IPS-18c (cell line): ENCODE results near the gene CA10.

Experiments
- H3K4me3 ChIP-seq: 2 replicates; pipeline ENCODE4 v1.7.0; 2013; ENCODE audit warnings: low read depth, mild to moderate bottlenecking, low read length, moderate library complexity; ENCODE audit not compliant: insufficient read depth
- H3K9me3 ChIP-seq: one replicate; pipeline ENCODE4 v1.6.1; 2013; ENCODE audit warnings: mild to moderate bottlenecking, low read length, moderate library complexity; ENCODE audit not compliant: control insufficient read depth, insufficient read depth

The CA10 gene

DNA sequence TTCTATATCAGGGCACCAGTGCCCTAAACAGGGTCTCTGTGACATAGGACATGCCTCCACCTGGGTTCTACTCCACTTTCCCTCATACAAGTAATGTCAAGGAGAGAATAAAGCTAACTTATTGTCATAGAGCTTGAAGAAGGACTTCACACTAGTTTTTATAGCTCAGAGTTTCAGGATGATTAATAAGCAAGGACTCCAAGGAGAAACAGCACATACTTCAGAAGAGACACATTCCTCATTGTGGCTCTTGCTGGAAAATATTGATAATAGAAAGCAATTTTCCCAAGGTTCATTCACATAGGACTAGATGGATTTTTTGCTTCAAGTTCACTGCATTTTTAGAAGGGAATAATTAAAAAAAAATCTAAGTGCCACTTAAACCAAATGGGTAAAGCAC, 133.3 kb downstream of the CA10 start:
- no peak overlapping the region for H3K4me3 ChIP-seq

GRCh38 chr17:52024300-52024870, 134.1 kb downstream of the CA10 start:
- Histone ChIP-seq H3K4me3 (no peak overlapping the region), H3K9me3 (no peaks in the 10 kb centered on the region)

More for the DNA sequence above, 133.3 kb downstream of the CA10 start:
- H3K9me3 ChIP-seq: no peaks in the 10 kb centered on the region

DNA sequence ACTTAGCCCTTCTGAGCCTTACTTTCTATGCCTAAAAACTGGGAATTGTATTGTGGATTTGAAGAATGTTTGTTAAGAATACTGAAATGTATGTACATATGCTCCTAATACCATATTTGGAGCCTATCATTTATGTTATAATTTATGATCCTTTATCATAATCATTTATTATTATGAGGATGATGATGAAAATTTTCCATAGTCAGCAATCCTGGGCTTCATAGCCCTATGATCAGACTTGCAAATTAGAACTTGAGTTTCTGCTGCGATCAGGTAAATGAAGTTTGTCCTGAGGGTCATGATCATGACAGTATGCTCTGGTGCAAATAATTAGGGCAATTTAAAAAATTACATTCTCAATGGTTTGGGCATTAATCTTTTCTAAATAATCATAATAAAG, 147.4 kb downstream of the CA10 start:
- H3K4me3 ChIP-seq: no peak overlapping the region
- H3K9me3 ChIP-seq: no peaks in the 10 kb centered on the region

DNA sequence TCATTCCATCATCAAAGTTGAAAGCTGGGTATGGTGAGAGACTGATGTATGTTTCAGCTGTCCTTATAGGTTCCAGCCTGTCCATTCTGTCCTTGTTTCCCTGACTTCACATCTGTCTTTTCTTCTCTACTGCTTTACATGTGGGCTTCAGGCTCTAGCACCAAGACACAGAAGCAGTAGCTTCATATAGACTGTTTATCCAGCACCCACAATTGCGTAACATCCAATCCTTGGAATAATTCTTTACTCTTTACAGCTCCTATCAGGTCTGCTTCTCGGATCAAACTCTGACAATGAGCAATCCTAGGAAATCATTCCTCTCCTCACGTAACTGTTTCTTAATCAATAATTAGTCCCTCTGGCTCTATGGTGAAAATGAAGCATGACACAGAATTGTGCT, 158.9 kb downstream of the CA10 start:
- Histone ChIP-seq H3K4me3 (no peak overlapping the region), H3K9me3 (no peaks in the 10 kb centered on the region)

GRCh38 chr17:51997723-51998122, 160.8 kb downstream of the CA10 start:
- H3K4me3 ChIP-seq: no peak overlapping the region
- no peaks in the 10 kb centered on the region for H3K9me3 ChIP-seq

DNA sequence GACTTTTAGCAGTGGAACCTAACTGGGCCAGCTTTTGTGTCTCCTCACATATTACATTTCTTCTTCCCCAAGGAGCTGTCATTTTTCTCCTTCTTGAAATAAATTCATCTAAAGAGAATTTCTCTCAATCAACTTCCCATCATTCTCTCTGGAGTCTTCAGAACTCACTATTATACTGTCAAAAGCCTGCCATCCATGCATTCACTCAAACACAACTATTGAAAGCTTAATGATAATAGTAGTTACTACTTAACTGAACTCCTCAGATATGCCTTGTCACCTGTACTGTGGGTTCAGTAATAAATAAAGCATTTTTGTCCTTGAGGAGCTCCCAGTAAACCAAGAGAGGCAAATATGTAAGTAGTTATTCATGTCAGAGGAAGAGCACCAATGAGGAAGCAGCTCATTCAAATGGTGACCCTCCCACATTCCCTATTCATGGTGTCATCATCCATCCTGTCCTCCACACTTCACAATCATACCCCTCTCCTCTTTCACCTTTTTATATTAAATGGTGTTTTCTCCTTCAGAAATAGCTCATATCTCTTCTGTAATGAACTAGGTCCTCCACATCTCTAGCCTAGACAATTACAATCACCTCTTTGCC, 162.6 kb downstream of the CA10 start:
- H3K4me3 ChIP-seq: no peak overlapping the region
- no peaks in the 10 kb centered on the region for H3K9me3 ChIP-seq

- H3K9me3 ChIP-seq: no peaks in the 10 kb centered on the region
- no peak overlapping the region for H3K4me3 ChIP-seq
Measured at GRCh38 chr17:51992864-51993416, 165.6 kb downstream of the CA10 start.

- no peak overlapping the region for H3K4me3 ChIP-seq
- H3K9me3 ChIP-seq: peaks cover 2% of the 10 kb centered on the region
Measured at GRCh38 chr17:51971121-51971520, 187.4 kb downstream of the CA10 start.

GRCh38 chr17:51961689-51962088, 196.8 kb downstream of the CA10 start:
- H3K9me3 ChIP-seq: no peaks in the 10 kb centered on the region

GRCh38 chr17:51957786-51958185, 200.7 kb downstream of the CA10 start:
- no peak overlapping the region for H3K4me3 ChIP-seq
- no peaks in the 10 kb centered on the region for H3K9me3 ChIP-seq

More at GRCh38 chr17:51961689-51962088, 196.8 kb downstream of the CA10 start:
- no peak overlapping the region for H3K4me3 ChIP-seq

- no peaks in the 10 kb centered on the region for H3K9me3 ChIP-seq
- H3K4me3 ChIP-seq: no peak overlapping the region
Measured at GRCh38 chr17:51955245-51955644, 203.3 kb downstream of the CA10 start.

DNA sequence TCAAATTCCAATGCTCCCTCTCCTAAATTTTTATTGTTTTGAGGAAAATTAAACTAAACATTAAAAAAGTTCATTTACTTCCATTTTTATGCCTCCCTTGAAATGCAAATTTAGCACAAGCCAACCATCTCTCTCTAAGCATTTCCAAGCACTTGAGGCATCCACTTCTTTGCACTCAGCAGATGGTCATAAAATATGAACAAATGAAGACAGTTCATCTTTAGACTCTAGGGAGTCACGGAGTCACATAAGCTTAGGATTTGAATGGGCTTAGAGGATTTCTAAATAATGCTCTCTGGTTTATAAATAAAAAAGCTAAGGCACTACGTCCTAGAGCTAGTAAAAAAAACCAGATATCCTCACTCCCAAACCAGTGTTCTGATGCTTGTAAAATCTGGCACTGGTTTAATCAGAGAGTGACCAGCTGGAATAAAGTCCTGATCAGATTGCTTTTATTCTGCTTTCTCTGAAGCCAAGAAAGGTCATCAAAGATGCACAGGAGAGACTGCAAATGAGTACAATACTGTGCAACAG, 204.2 kb downstream of the CA10 start:
- H3K4me3 ChIP-seq: no peak overlapping the region
- H3K9me3 ChIP-seq: no peaks in the 10 kb centered on the region

DNA sequence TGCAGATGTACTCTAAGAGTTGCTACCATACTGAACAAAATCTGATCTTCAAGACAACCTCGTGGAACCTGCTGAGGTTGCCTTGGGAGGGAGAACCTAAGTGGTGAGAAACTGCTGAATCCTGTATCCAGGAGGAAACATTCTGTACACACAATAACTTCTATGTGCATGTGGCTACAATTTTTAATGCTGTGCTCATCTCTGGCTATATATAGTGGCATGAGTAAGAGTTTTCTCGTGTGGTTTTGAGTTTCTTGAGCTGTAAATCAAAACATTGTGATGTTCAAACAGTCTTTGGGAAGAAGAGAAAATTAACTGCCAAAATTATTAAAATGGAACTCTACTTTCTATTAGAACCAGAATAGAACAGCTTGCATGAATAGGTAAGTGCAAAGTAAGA, 206.8 kb downstream of the CA10 start:
- H3K4me3 ChIP-seq: no peak overlapping the region
- no peaks in the 10 kb centered on the region for H3K9me3 ChIP-seq

DNA sequence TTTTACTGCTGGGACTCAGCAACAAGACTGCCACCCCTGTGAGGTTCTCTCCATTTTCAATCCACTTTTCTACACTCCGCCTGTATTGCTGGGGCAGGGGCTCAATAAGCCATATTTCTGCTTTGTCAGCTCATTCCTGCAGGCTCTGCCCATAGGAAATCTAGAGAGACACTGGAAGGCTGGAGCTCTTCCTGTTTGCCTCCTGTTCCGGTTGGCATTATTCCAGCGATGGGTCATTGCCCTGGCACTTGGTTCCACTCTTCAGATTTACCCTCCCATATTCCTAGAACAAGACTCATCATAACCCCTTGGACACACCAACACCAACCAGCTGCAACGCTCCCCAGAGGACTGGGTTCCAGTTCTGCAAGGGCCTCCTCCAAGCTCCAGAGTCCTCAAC, 210.4 kb downstream of the CA10 start:
- H3K9me3 ChIP-seq: no peaks in the 10 kb centered on the region
- H3K4me3 ChIP-seq: no peak overlapping the region

- no peaks in the 10 kb centered on the region for H3K9me3 ChIP-seq
- H3K4me3 ChIP-seq: no peak overlapping the region
Measured at GRCh38 chr17:51947160-51947735, 211.3 kb downstream of the CA10 start.

GRCh38 chr17:51946311-51946710, 212.2 kb downstream of the CA10 start:
- no peak overlapping the region for H3K4me3 ChIP-seq
- no peaks in the 10 kb centered on the region for H3K9me3 ChIP-seq

- Histone ChIP-seq H3K9me3 (no peaks in the 10 kb centered on the region), H3K4me3 (no peak overlapping the region)
Measured at GRCh38 chr17:51941272-51941671, 217.2 kb downstream of the CA10 start.

DNA sequence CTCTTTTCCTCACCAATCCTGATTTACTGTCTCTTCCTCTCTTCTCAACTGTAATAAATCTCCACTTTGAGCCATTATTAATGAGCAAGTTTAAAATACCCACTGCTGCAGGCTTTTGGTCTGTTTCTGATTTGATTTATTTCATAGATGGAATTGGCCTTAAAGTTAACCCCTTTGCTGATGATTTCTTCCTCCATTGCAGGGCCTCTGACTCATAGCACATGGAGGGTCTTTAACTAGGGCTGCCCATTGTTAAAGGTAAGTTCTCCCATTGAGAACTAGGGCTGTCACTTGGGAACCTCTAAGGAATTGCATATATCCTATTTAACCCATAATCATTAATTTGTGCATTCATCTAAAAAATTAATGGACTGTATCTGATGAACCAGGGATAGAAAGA, 221.2 kb downstream of the CA10 start:
- H3K9me3 ChIP-seq: no peaks in the 10 kb centered on the region
- H3K4me3 ChIP-seq: no peak overlapping the region
